Stimulated activated CD4-positive, alpha-beta T cell treated with anti-CD3 and anti-CD28 coated beads, Interleukin-1b, Interleukin-23, amount 100 ng/mL, for 4 hours (primary cell): Measurements from ENCODE around the gene ZNF304.
A peak's percentile ranks its signal among the peaks of the same experiment; 100 is the strongest.

Source experiments
- DNase-seq, 2 donors: peaks; one replicate each; pipeline ENCODE4 v3.0.0-alpha.2; 2020; ENCODE audit warnings: low read depth in 2 of 2

Gene ZNF304

GRCh38 chr19:57350877-57351805 lies at the start of gene ZNF304:
Gene ZNF304, plus strand, starts transcription at chr19:57351271. Its CDS starts 394 bp downstream, at chr19:57351665.
- peak; percentile 67 to 68 for DNase-seq

GRCh38 chr19:57302020-57302465 lies 49.0 kb upstream of the ZNF304 start:
- no peak for DNase-seq

GRCh38 chr19:57302727-57303401 lies 48.2 kb upstream of the ZNF304 start:
- DNase-seq = no peak

GRCh38 chr19:57305056-57305455 lies 46.0 kb upstream of the ZNF304 start:
- DNase-seq = no peak

- no peak for DNase-seq
Measured at GRCh38 chr19:57308514-57308913, 42.6 kb upstream of the ZNF304 start.

- no peak for DNase-seq
Measured at GRCh38 chr19:57310792-57311191, 40.3 kb upstream of the ZNF304 start.

- DNase-seq = no peak
Measured at GRCh38 chr19:57314146-57314545, 36.9 kb upstream of the ZNF304 start.

GRCh38 chr19:57317503-57317902 lies 33.6 kb upstream of the ZNF304 start:
- DNase-seq = no peak

- no peak for DNase-seq
Measured at GRCh38 chr19:57319869-57320179, 31.2 kb upstream of the ZNF304 start.

GRCh38 chr19:57320180-57321084 lies 30.6 kb upstream of the ZNF304 start, which contains the start of gene ZNF543:
Gene ZNF543, plus strand, starts transcription at chr19:57320472. Its CDS starts 382 bp downstream, at chr19:57320854.
- peak; percentile 83 to 88 for DNase-seq

- no peak for DNase-seq
Measured at GRCh38 chr19:57321116-57321515, 30.0 kb upstream of the ZNF304 start.

GRCh38 chr19:57321751-57322150 lies 29.3 kb upstream of the ZNF304 start:
- DNase-seq = no peak

GRCh38 chr19:57324992-57325391 lies 26.1 kb upstream of the ZNF304 start:
- no peak for DNase-seq

GRCh38 chr19:57327993-57328392 lies 23.1 kb upstream of the ZNF304 start:
- no peak for DNase-seq

GRCh38 chr19:57334191-57334590 lies 16.9 kb upstream of the ZNF304 start:
- no peak for DNase-seq

- DNase-seq = no peak
Measured at GRCh38 chr19:57338877-57339276, 12.2 kb upstream of the ZNF304 start.

- DNase-seq = no peak
Measured at GRCh38 chr19:57342582-57342981, 8.5 kb upstream of the ZNF304 start.

GRCh38 chr19:57348136-57348535 lies 2.9 kb upstream of the ZNF304 start:
- no peak for DNase-seq

- no peak for DNase-seq
Measured at GRCh38 chr19:57351867-57352266, 796 bp downstream of the ZNF304 start.

GRCh38 chr19:57355916-57356315 lies 4.8 kb downstream of the ZNF304 start:
- DNase-seq = no peak

- DNase-seq = no peak
Measured at GRCh38 chr19:57357406-57357805, 6.3 kb downstream of the ZNF304 start.

- no peak for DNase-seq
Measured at GRCh38 chr19:57359300-57359699, 8.2 kb downstream of the ZNF304 start.
